ENCODE measurements around the gene C5orf63. TPM values are rescaled to one million over a fixed set of nuclear protein-coding genes. Genes with fewer than 3 reads are reported as not detected.
"Not testable (repeated sequence)": the region's sequence is repeated elsewhere in the genome, so short reads cannot be mapped to it uniquely, and the experiment has no call there.

C5orf63 gene
- total RNA-seq, 2 experiments from 2014 or later: 9.5 TPM

DNA sequence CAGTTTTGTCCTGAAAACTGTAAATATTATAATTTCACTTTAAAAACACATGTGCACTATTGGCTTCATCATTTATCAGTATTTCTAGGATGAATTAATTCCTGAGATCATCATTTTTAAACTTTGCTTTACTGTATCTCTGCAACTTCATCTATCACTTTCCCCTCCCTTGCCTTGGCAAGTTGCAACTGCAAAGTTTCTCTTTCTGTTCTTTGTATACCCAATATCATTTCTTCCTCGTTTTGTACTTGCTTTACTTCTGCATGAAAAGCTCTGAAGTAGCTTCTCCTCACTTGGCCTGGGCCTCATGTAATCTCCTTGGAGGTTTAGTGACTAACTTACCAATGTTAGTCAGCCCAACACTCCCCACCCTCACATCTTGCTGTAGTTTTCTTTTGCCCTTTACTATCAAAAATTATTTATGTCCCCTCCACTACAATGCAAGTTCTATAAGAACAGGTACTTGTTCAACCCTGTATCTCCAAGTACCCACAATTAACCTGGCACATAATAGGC, 12.8 kb downstream of the C5orf63 start:
- no peaks in the 10 kb centered on the region for H3K27me3 Mint-ChIP-seq
- ChIA-PET POLR2A (no interaction called here), CTCF (no interaction called here)
- no peak for DNase-seq
- TF ChIP-seq, protein P1, sequence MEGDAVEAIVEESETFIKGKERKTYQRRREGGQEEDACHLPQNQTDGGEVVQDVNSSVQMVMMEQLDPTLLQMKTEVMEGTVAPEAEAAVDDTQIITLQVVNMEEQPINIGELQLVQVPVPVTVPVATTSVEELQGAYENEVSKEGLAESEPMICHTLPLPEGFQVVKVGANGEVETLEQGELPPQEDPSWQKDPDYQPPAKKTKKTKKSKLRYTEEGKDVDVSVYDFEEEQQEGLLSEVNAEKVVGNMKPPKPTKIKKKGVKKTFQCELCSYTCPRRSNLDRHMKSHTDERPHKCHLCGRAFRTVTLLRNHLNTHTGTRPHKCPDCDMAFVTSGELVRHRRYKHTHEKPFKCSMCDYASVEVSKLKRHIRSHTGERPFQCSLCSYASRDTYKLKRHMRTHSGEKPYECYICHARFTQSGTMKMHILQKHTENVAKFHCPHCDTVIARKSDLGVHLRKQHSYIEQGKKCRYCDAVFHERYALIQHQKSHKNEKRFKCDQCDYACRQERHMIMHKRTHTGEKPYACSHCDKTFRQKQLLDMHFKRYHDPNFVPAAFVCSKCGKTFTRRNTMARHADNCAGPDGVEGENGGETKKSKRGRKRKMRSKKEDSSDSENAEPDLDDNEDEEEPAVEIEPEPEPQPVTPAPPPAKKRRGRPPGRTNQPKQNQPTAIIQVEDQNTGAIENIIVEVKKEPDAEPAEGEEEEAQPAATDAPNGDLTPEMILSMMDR (IDR thresholded peaks at IDR 0.05): no peak
- H3K27ac Mint-ChIP-seq: no peak overlapping the region
- H3K4me1 Mint-ChIP-seq (ENCODE audit: low read depth): peaks cover 9% of the 10 kb centered on the region
- H3K36me3 Mint-ChIP-seq (ENCODE audit: low read depth): peaks cover 30% of the 10 kb centered on the region
- intact Hi-C loops (cut with micrococcal nuclease): no loop called here
- ATAC-seq: peak; percentile 37
- H3K4me3 Mint-ChIP-seq: no peak overlapping the region
- peaks cover 4% of the 10 kb centered on the region for H3K9me3 Mint-ChIP-seq

DNA sequence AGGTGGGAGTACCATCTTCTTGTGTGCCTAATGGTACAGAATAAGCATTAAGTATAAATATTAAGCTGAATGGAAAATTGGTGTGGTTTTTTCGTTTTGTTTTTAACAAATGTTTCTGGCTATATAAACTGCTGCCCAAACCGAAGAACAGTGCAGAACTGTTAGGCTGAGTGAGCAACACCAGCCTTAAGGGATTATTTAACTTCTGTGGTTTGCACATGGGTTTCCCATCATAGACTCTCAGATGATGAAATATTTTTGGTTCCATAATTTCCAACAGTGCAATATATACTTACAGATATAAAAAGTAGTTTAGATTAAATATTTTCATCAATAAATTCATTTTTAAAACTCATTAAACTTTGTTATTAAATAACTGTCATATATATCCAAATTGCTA, 16.4 kb downstream of the C5orf63 start:
- Mint-ChIP-seq H3K4me1 (ENCODE audit: low read depth) (peaks cover 9% of the 10 kb centered on the region), H3K27ac (no peak overlapping the region), H3K9me3 (peaks cover 4% of the 10 kb centered on the region), H3K27me3 (no peaks in the 10 kb centered on the region), H3K4me3 (no peak overlapping the region), H3K36me3 (ENCODE audit: low read depth) (peaks cover 53% of the 10 kb centered on the region)
- TF ChIP-seq, protein P1 (IDR thresholded peaks at IDR 0.05): no peak
- ATAC-seq (no peak), DNase-seq (no peak)
- ChIA-PET CTCF (no interaction called here), POLR2A (interaction anchor here (0.7 kb wide), 1 partner anchor 26 kb away, joined by 3 read pairs; no protein-coding TSS in a partner anchor)
- intact Hi-C loops (cut with micrococcal nuclease): no loop called here

DNA sequence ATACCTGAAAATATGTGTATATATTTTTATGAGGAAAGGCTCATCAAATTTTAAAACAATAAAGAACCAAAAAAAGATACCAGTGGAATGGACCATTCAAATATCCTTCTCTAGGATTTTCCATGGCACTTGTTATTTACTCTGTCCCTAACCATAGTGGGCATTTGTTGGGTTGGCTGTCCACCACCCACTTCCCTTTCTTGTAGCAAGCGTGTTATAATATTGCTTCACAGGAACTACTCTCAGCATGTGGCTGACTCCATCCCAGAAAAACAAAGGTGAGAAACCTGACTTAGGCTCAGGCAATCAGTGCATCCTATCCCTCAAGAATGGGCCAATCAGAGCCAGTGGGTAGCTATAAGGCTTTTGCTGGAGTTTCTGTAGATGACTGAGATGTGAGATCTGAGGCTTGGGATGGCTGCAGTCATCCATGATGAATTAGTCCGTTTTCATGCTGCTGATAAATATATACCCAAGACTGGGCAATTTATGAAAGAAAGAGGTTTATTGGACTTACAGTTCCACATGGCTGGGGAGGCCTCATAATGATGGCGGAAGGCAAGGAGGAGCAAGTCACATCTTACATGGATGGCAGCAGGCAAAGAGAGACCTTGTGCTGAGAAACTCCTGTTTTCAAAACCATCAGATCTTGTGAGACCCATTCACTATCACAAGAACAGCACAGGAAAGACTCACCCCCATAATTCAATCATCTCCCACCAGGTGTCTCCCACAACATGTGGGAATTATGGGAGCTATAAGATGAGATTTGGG, 17.2 kb downstream of the C5orf63 start:
- ChIA-PET CTCF (no interaction called here), POLR2A (no interaction called here)
- intact Hi-C loops (cut with micrococcal nuclease): no loop called here
- DNase-seq (no peak), ATAC-seq (no peak)
- H3K9me3 Mint-ChIP-seq: peaks cover 4% of the 10 kb centered on the region
- H3K27me3 Mint-ChIP-seq: no peaks in the 10 kb centered on the region
- TF ChIP-seq, protein P1 (IDR thresholded peaks at IDR 0.05): no peak
- peaks cover 53% of the 10 kb centered on the region for H3K36me3 Mint-ChIP-seq (ENCODE audit: low read depth)
- H3K27ac Mint-ChIP-seq: no peak overlapping the region
- no peak overlapping the region for H3K4me3 Mint-ChIP-seq
- peaks cover 7% of the 10 kb centered on the region for H3K4me1 Mint-ChIP-seq (ENCODE audit: low read depth)

DNA sequence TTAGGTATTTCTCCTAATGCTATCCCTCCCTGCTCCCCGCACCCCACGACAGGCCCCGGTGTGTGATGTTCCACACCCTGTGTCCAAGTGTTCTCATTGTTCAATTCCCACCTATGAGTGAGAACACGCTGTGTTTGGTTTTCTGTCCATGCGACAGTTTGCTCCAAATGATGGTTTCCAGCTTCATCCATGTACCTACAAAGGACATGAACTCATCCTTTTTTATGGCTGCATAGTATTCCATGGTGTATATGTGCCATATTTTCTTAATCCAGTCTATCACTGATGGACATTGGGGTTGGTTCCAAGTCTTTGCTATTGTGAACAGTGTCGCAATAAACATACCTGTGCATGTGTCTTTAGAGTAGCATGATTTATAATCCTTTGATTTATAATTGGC, 19.8 kb downstream of the C5orf63 start:
- intact Hi-C loops (cut with micrococcal nuclease); H3K4me3 Mint-ChIP-seq; DNase-seq; H3K9me3 Mint-ChIP-seq; ATAC-seq; POLR2A ChIA-PET; H3K4me1 Mint-ChIP-seq (ENCODE audit: low read depth); H3K27me3 Mint-ChIP-seq; H3K27ac Mint-ChIP-seq; CTCF ChIA-PET: not testable (repeated sequence)
- H3K36me3 Mint-ChIP-seq (ENCODE audit: low read depth): peaks cover 44% of the 10 kb centered on the region

DNA sequence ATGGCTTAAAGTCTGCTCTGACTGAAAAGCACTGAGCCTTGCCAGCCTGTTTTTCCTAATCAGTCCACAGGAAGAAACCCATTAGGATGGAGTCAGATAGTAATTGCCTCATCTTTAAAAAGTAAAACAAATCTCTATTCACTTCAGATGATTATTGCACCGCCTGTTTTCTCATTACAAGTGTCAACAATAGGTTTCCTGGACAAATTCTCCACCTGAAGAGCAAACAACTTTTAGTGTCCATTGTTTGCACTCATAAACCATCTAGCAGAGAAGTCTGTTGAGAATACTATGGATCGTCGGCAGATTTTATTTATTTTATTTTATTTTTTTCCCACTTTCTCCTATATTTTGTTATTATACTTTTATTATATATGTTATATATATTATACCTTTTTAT, 20.3 kb downstream of the C5orf63 start:
- peaks cover 4% of the 10 kb centered on the region for H3K9me3 Mint-ChIP-seq
- peaks cover 42% of the 10 kb centered on the region for H3K36me3 Mint-ChIP-seq (ENCODE audit: low read depth)
- H3K27me3 Mint-ChIP-seq: no peaks in the 10 kb centered on the region
- intact Hi-C loops (cut with micrococcal nuclease): no loop called here
- ATAC-seq: no peak
- no peak overlapping the region for H3K4me3 Mint-ChIP-seq
- TF ChIP-seq, protein P1 (IDR thresholded peaks at IDR 0.05): no peak
- ChIA-PET POLR2A (no interaction called here), CTCF (no interaction called here)
- no peak overlapping the region for H3K27ac Mint-ChIP-seq
- H3K4me1 Mint-ChIP-seq (ENCODE audit: low read depth): no peaks in the 10 kb centered on the region
- DNase-seq: no peak

Measured in activated CD8-positive, alpha-beta T cell treated with anti-CD3 and anti-CD28 coated beads for 36 hours (primary cell).